Endodermal cell (in vitro differentiated cells): ENCODE results near the gene PSMD1. TPM values are rescaled to one million over a fixed set of nuclear protein-coding genes. Genes with fewer than 3 reads are reported as not detected.

ENCODE experiments used
- DNase-seq: peaks from one replicate; pipeline ENCODE4 v3.0.0-alpha.2; 2017
- H3K27ac ChIP-seq: 2 replicates; pipeline ENCODE4 v1.5.1; 2013; ENCODE audit warnings: mild to moderate bottlenecking, low read depth, low read length, moderate library complexity
- H3K27me3 ChIP-seq: 2 replicates; pipeline ENCODE4 v1.6.1; 2013; ENCODE audit warnings: mild to moderate bottlenecking, low read length, moderate library complexity; ENCODE audit not compliant: insufficient read depth, control insufficient read depth, poor library complexity, severe bottlenecking
- H3K36me3 ChIP-seq: 2 replicates; pipeline ENCODE4 v1.7.0; 2013; ENCODE audit warnings: mild to moderate bottlenecking, low read length, moderate library complexity; ENCODE audit not compliant: control insufficient read depth, insufficient read depth
- H3K4me1 ChIP-seq: one replicate; pipeline ENCODE4 v1.7.0; 2013; ENCODE audit warnings: low read length; ENCODE audit not compliant: control insufficient read depth, insufficient read depth
- H3K4me3 ChIP-seq: 2 replicates; pipeline ENCODE4 v1.5.1; 2013; ENCODE audit warnings: mild to moderate bottlenecking, low read length, moderate library complexity
- H3K9ac ChIP-seq: 2 replicates; pipeline ENCODE4 v1.6.1; 2013; ENCODE audit warnings: mild to moderate bottlenecking, low read length, moderate library complexity; ENCODE audit not compliant: poor library complexity, severe bottlenecking; ENCODE audit errors: extremely low read depth
- H3K9me3 ChIP-seq: 2 replicates; pipeline ENCODE4 v1.6.1; 2013; ENCODE audit warnings: mild to moderate bottlenecking, low read length, moderate library complexity; ENCODE audit not compliant: control insufficient read depth
- H3K27ac Mint-ChIP-seq: 2 replicates; pipeline ENCODE4 v1.8.0; 2020; ENCODE audit warnings: mixed read lengths
- H3K27me3 Mint-ChIP-seq: 2 replicates; pipeline ENCODE4 v1.8.0; 2021; ENCODE audit warnings: mild to moderate bottlenecking, mixed read lengths; ENCODE audit not compliant: insufficient read depth
- H3K36me3 Mint-ChIP-seq: 2 replicates; pipeline ENCODE4 v1.8.0; 2020; ENCODE audit warnings: low read depth, mixed read lengths
- H3K4me1 Mint-ChIP-seq: 2 replicates; pipeline ENCODE4 v1.8.0; 2020; ENCODE audit warnings: mixed read lengths
- H3K4me3 Mint-ChIP-seq: 2 replicates; pipeline ENCODE4 v1.8.0; 2020; ENCODE audit warnings: mild to moderate bottlenecking, moderate library complexity, mixed read lengths
- H3K9me3 Mint-ChIP-seq: 2 replicates; pipeline ENCODE4 v1.8.0; 2020; ENCODE audit warnings: mild to moderate bottlenecking, mixed read lengths
- CTCF ChIP-seq: fragments of 200-600 bp; sonication (generic); conservative IDR thresholded peaks from 2 replicates; pipeline ENCODE4 v1.5.0; 2021; ENCODE audit warnings: antibody characterized with exemption, mild to moderate bottlenecking
- WGBS, 2 experiments: methylation state at CpG; one replicate each; pipeline versions ENCODE4 v1.1.5 to v1.1.7; 2013; ENCODE audit warnings: missing lambda C conversion rate in 2 of 2, mixed read lengths in 1 of 2; ENCODE audit not compliant: insufficient coverage in 1 of 2, insufficient read length in 1 of 2; 5-methylcytosine and 5-hydroxymethylcytosine counted together
- total RNA-seq, 2 donors: library from RNA; stranded (reverse); fragmentation: NEBNext Ultra II Directional in 1 of 2; extraction: Animal tissue kit (Norgen Biotek cat#: 25700) in 1 of 2; gene quantifications; 2 replicates in 1 of 2; 3 replicates in 1 of 2; pipeline ENCODE4 v1.2.1, GENCODE V29; 2021

PSMD1 gene
- total RNA-seq, 2 donors from 2014 or later: 148 to 158 TPM

GRCh38 chr2:231029563-231029962, 27.1 kb upstream of the PSMD1 start:
- H3K36me3 ChIP-seq: no peaks in the 10 kb centered on the region
- no peak for TF ChIP-seq CTCF
- peaks cover 31% of the 10 kb centered on the region for H3K27me3 Mint-ChIP-seq
- no peaks in the 10 kb centered on the region for H3K9me3 ChIP-seq
- peaks cover 24% of the 10 kb centered on the region for H3K27me3 ChIP-seq
- H3K4me3 ChIP-seq: no peak overlapping the region
- H3K4me1 Mint-ChIP-seq: peaks cover 7% of the 10 kb centered on the region
- DNase-seq: no peak
- 89 to 100% methylated on average over 3 to 9 of the region's 9 CpGs for WGBS, 2 experiments
- H3K9me3 Mint-ChIP-seq: no peaks in the 10 kb centered on the region
- no peaks in the 10 kb centered on the region for H3K36me3 Mint-ChIP-seq
- H3K4me3 Mint-ChIP-seq: no peak overlapping the region
- no peak overlapping the region for H3K9ac ChIP-seq
- no peak overlapping the region for H3K27ac ChIP-seq
- no peaks in the 10 kb centered on the region for H3K4me1 ChIP-seq
- no peak overlapping the region for H3K27ac Mint-ChIP-seq

GRCh38 chr2:231030725-231031124, 25.9 kb upstream of the PSMD1 start:
- Histone ChIP-seq H3K9me3 (no peaks in the 10 kb centered on the region), H3K4me3 (no peak overlapping the region), H3K27me3 (peaks cover 36% of the 10 kb centered on the region), H3K4me1 (no peaks in the 10 kb centered on the region), H3K9ac (no peak overlapping the region), H3K27ac (no peak overlapping the region), H3K36me3 (no peaks in the 10 kb centered on the region)
- H3K4me1 Mint-ChIP-seq: peaks cover 7% of the 10 kb centered on the region
- H3K4me3 Mint-ChIP-seq: no peak overlapping the region
- peaks cover 38% of the 10 kb centered on the region for H3K27me3 Mint-ChIP-seq
- no peaks in the 10 kb centered on the region for H3K36me3 Mint-ChIP-seq
- no peak for DNase-seq
- TF ChIP-seq CTCF: no peak
- 89 to 96% methylated on average over 3 of the region's 3 CpGs for WGBS, 2 experiments
- H3K27ac Mint-ChIP-seq: no peak overlapping the region
- no peaks in the 10 kb centered on the region for H3K9me3 Mint-ChIP-seq

GRCh38 chr2:231032575-231033140, 24.0 kb upstream of the PSMD1 start:
- H3K27me3 Mint-ChIP-seq: peaks cover 53% of the 10 kb centered on the region
- no peak for TF ChIP-seq CTCF
- H3K27ac ChIP-seq: no peak overlapping the region
- no peak overlapping the region for H3K4me3 ChIP-seq
- H3K36me3 ChIP-seq: no peaks in the 10 kb centered on the region
- H3K4me1 Mint-ChIP-seq: peaks cover 4% of the 10 kb centered on the region
- H3K9me3 Mint-ChIP-seq: no peaks in the 10 kb centered on the region
- no peaks in the 10 kb centered on the region for H3K4me1 ChIP-seq
- H3K27ac Mint-ChIP-seq: no peak overlapping the region
- DNase-seq: no peak
- no peaks in the 10 kb centered on the region for H3K36me3 Mint-ChIP-seq
- no peaks in the 10 kb centered on the region for H3K9me3 ChIP-seq
- no peak overlapping the region for H3K9ac ChIP-seq
- peaks cover 52% of the 10 kb centered on the region for H3K27me3 ChIP-seq
- no peak overlapping the region for H3K4me3 Mint-ChIP-seq
- WGBS, 2 experiments: 67 to 78% methylated on average over 1 to 5 of the region's 5 CpGs
